GM18861 (cell line): ENCODE measurements around the gene SORCS3.

Experiments
- ATAC-seq: cut with Tn5 transposase; IDR thresholded peaks from one replicate; pipeline ENCODE4 v1.9.1; 2021; ENCODE audit not compliant: unreplicated experiment

Gene SORCS3

GRCh38 chr10:104908581-104908980, 267.5 kb downstream of the SORCS3 start:
- no peak for ATAC-seq

GRCh38 chr10:104910712-104911111, 269.6 kb downstream of the SORCS3 start:
- ATAC-seq, result no peak

GRCh38 chr10:104913390-104913789, 272.3 kb downstream of the SORCS3 start:
- no peak for ATAC-seq

DNA sequence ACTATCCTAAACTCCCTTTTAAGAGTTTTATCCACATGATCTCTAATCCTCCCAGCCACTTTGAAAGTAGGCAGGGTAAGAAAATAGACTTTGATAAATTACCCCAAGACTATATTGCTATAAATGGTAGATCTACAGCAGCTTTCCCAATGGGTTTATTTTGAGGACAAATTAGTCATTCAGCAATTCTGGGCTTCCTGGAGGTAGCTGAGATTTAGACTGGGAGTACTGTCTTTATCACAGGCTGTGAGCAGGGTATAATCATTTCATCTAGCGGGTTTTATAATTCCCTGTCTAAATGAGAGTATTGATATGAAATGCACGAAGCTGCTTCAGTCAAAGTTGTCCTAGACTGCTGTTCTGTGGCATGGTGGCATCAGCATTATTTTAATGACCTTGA, 279.4 kb downstream of the SORCS3 start:
- ATAC-seq, result no peak

GRCh38 chr10:104921763-104922162, 280.7 kb downstream of the SORCS3 start:
- ATAC-seq, result no peak

GRCh38 chr10:104922810-104923209, 281.7 kb downstream of the SORCS3 start:
- ATAC-seq, result peak; percentile 89

GRCh38 chr10:104923501-104923900, 282.4 kb downstream of the SORCS3 start:
- no peak for ATAC-seq

DNA sequence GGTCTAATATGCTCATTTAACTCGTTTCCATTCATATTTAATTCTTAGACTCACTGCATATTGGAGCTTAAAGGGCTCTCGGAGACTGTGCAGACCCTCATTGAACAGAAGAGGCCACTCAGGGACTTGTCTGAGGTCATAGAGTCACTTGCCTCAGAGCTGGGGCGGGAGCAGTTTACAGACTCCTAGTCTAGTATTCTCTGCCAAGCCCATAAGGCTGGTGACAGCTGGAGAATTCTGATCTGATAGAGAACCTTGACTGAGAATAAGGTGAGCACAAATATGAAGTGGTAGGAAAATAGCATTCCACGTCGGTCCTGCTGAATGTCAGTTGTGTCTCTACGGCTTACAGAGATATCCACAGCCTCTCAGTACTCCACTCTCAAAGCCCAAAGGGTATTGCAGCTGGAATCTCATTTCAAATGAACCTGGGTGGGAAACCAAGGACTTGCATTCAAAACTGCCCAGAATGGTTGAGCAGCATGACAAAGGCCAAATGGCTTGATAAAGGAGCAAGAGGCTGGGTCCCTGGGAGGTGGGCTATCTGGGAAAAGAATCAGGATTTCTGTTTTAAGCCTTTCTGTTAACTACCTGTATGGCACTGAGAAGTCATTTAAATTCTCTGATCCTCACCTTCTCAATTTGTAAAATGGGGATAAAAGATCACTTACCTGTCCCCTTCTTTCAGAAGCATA, 283.2 kb downstream of the SORCS3 start:
- ATAC-seq, result no peak

GRCh38 chr10:104925232-104925851, 284.3 kb downstream of the SORCS3 start:
- peak; percentile 50 for ATAC-seq

DNA sequence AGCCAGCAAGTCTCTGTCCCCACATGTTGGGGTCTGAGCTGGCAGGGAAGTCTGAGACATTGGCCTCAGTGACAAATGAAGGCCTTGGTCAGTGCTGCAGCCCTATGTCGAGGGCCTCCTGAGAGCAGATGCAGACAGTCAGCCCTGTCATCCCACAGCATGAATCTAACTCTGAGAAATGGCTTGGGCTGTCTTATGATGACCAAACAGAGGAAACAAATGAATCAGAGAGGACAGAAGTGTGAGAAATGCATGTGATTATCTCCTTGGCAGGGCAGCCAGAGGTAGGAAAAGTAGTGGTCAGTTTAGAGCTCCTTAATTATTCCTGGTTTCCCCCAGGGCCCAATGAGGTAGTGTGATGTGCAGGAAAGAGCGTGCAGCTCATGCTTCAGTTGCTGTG, 287.6 kb downstream of the SORCS3 start:
- ATAC-seq, result no peak

DNA sequence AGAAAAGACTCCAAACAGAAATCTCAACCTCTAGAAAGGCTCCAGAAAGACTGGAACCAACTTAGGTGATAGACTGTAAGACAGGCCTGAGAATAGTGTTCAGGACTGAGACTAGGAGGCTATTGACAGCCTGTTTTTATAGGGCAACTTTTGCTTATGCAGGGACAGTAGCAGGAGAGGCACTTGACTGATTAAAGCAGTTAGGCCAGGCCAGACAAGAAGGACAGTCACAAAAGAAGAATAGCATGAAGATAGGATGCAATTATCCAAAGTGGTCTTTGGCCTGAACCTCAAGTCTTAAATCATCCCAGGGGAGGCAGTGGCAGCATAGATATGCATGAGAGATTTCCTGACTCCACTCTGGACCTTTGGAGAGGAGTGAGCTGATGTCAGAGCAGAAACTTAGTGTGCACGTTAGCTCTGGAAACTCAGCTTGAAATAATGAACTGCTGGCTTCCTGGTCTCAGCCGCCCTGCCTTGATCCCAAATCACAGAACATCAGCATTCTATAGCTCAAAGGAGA, 290.6 kb downstream of the SORCS3 start:
- no peak for ATAC-seq

DNA sequence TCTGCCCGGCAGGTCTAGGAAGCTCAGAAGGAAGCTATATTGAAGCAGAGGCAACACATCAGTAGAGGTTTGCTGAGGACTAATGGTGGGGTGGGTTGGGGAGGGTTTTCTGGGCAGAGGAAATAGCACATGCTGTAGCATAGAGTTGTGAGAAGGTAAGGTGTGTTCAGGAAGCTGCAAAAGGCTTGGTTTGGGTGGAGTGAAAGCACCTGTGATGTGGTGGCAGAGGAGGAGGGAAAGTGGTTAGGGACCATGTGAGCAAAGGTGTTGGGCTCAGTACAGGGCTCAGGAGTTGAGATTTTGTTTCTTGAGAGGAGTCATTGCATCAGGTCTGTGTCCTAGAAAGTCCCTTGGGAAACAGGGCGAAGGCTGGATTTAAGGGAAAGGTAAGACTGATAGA, 294.6 kb downstream of the SORCS3 start:
- ATAC-seq, result no peak

- ATAC-seq, result no peak
These were observed 296.5 kb downstream of the SORCS3 start for GRCh38 chr10:104937567-104937966.

DNA sequence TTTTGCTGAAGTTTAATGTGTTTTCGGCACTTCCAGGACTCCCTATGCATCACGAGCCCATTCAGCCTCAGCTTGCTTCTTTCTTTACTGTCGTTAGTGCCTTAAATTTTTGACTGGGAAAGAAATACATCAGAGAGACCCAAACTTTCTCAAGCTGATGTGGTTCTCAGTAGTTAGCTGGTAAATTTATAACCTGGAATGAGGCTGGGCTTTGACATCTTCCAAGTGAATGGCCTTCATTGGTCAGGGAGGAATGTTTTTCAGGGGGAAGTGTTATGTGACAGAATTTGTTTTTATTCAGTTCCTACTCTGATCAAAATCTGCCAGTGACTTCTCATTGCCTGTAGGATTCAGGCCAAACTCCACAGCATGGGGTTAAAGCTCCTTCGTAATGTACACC, 296.9 kb downstream of the SORCS3 start:
- ATAC-seq, result no peak

- no peak for ATAC-seq
These were observed 300.6 kb downstream of the SORCS3 start for GRCh38 chr10:104941662-104942061.

GRCh38 chr10:104947314-104947713, 306.2 kb downstream of the SORCS3 start:
- no peak for ATAC-seq

DNA sequence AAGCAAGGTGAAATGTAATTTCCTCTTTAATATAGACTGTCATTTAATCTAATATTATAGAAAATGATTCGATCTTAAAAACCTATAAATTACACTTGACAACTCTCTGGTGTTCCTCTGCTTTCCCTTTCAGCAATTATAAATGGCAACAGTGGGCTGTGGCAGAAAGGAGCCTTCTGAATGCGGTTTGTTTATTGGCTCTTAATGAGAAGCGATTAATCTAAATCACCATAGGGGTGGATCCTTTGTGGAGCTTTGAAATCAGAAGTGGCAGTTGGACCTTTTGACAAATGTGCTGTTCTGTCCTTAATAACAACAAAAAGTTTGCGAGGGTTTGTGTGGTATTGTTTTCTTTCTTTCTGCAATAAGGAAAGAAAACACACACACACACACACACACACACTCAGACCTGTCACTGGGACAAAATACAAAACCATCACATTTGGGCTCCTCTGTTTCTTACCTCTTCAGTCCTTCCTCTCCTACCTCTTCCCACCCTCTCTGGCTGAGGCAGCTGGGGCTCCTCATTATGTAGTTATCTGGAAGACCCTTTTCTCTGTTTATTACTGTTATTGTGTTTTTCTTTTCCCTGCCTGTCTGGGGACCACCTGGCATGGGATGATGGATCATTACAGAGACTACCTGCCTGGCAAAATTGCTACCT, 316.2 kb downstream of the SORCS3 start:
- ATAC-seq, result no peak

- ATAC-seq, result no peak
These were observed 325.6 kb downstream of the SORCS3 start for GRCh38 chr10:104966563-104967297.

DNA sequence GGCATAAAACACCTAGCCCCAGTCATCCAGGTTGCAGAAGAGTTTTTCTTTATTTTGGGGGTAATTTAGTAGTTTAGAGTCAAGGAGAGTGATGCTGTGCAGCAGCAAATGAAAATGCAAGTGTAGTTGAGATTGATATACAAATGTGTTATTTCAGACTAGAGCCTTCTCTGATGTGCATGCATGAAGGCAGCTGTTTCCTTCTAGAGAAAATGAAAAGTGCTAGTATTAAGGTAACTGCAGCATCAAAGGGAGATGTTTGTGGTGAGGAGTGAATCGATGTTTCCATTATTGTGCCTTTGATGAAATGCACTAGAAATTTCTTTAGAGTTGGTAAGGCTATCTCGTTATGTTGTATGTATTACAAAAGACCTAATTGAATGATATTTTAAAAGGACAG, 339.3 kb downstream of the SORCS3 start:
- ATAC-seq, result no peak

GRCh38 chr10:104981995-104982394, 340.9 kb downstream of the SORCS3 start:
- no peak for ATAC-seq

GRCh38 chr10:104988686-104989085, 347.6 kb downstream of the SORCS3 start:
- no peak for ATAC-seq
